Stimulated activated CD4-positive, alpha-beta T cell treated with anti-CD3 and anti-CD28 coated beads, TNF-alpha, amount 100 ng/mL, for 4 hours (primary cell): Measurements from ENCODE around the gene ADGRG6.
"Not testable (repeated sequence)": the region's sequence is repeated elsewhere in the genome, so short reads cannot be mapped to it uniquely, and the experiment has no call there.

Experiments used
- DNase-seq, 3 experiments: peaks; one replicate each; pipeline ENCODE4 v3.0.0-alpha.2; 2020; ENCODE audit warnings: low read depth in 3 of 3

The ADGRG6 gene

DNA sequence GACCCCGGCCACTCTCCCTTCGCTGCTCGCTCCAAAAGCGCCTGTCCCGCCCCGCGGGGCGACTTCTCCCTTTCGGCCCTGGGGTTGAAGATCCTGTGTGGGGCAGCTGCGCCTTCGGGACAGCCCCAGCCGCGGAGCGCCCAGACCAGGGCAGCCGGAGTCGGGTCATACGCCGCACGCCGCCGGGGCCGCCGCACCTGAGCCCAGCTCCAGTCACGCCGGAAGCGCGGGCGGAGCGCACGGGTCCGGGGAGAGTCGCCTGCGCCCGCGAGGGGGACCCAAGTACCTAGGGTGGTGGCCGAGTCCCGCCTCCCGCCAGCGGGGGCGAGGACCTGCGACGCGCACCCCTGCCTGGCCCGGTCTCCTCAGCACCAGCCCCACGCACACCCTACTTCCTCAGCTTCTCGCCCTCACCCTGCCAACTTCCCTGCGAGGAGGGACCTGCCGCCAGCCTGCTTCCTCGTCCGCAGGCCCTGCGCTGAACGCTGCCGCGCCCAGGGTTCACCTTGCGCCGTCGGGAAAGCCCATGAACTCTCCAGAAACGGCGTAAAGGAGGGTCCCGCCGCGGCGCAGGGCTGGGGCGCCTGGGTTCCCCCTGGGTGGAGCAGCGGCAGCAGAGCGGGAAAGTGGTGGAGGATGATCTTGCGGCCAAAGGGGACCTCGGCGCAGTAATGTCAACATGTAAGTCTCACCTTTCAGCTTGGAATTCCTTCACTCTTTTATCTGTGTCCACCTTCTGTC, at the start of gene ADGRG6:
TSS of gene ADGRG6 (plus strand) at position 357 of the 741 bp plus-strand sequence. CDS start at position 680, 323 bp downstream.
- DNase-seq: peak; percentile 1 to 22 (median 15)

DNA sequence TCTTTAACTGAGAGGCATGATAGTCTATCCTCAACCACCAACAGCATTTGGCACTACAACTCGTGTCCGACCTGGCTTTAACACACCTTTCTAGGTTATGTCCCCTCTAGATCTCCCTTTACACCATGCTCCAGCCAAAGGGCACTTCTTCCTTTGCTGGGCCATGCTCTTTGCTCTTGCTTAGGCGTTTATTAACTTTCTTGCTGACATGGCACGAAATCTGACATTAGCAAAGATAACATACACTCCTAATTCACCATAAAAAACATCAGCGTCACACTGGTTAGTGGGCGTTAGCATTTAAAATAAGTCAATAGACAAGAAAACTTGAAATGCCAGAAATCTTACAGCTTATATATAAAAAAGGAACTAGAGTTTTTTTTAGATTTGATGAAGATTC, 47.3 kb upstream of the ADGRG6 start:
- no peak for DNase-seq

DNA sequence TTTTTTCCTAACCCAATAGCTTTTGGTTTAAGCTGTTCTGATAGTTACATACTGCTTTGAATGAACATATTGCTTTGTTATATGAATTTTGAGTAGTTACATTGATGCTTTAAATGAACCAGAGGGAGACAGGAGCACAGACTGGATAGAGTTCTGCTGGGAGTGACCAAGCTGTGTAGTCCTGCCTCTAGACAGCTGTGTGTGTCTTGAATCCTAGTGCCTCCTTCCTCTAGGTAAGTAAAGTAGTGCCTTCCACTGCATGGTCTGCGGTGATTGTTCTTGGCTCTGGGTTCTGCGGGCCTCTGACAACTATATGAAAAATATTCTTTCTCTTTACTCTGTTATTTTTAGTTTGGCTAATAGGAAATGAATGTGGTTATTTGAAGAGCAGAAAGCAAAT, 46.0 kb upstream of the ADGRG6 start:
- no peak for DNase-seq

DNA sequence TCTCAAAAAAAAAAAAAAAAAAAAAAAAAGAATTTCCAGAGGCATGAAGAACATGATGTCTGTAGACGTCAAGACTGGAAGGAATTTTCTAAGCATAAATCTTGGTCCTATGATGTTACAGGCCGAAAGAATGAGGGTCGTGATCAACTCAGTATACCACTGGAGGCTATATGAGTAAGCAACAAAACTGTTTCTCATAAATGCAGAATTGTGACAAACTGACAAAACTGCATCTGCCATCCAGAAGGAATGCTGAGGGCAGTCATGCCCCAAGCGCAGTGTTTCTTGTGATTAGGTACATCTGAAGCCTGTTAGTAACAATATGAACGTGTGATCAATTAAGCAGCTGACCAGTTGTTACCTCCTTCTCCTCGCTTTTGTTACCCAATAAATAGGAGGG, 43.5 kb upstream of the ADGRG6 start:
- no peak for DNase-seq

GRCh38 chr6:142258757-142259156, 43.0 kb upstream of the ADGRG6 start:
- DNase-seq: no peak

DNA sequence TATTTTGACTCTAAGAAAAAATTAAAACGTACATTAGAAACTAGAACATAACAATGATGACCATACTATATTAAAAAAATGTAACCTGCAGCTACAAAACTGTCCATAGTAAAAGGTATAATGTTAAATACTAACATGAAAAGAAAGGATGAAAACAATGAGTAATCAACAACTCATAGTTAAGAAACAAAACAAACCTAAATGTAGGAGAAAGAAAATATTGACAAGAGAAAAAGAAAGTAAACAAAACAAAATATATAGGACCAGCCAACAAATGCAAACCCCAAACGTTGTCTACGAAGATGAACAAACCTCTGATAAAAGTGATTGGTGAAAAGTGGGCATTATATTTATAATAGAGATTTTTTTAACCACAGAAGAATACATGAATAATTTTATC, 41.1 kb upstream of the ADGRG6 start:
- DNase-seq: no peak

GRCh38 chr6:142262231-142262630, 39.6 kb upstream of the ADGRG6 start:
- DNase-seq: no peak

- DNase-seq: no peak
Measured at GRCh38 chr6:142265476-142265875, 36.3 kb upstream of the ADGRG6 start.

GRCh38 chr6:142266060-142266459, 35.7 kb upstream of the ADGRG6 start:
- DNase-seq: no peak

DNA sequence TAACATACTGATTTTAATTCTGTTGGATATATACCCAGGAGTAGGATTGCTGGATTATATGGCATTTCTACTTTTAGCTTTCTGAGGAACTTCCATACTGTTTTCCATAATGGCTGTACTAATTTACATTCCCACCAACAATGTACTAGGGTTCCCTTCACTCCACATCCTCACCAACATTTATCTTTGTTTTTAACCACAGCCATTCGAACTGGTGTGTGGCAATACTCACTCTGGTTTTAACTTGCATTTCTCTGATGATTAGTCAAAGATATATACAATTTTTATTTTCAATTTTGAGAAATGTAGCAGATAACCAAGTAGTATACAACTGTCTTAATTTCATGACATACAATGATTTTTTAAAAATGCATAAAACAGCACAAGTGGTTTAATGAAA, 30.3 kb upstream of the ADGRG6 start:
- DNase-seq: no peak

GRCh38 chr6:142274656-142275055, 27.2 kb upstream of the ADGRG6 start:
- no peak for DNase-seq

- no peak for DNase-seq
Measured at GRCh38 chr6:142275236-142276006, 26.4 kb upstream of the ADGRG6 start.

DNA sequence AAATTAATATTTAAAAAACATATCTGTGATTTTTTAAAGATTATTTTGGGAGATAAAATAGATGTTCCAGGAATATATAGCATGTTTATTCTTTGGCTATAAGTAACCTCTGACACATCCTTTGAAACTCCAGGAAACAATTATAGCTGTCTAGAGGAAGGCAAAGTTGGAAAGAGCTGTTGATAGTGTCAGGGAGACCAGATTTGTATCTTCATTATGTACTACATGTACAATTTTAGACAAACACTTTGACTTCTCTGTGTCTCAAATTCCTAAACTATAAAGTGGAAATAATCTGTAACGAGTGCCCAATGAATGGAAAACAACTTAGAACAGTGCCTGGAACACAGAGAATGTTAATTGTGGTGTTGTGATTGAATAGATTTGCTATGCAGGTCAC, 25.6 kb upstream of the ADGRG6 start:
- no peak for DNase-seq

GRCh38 chr6:142279350-142280180, 22.2 kb upstream of the ADGRG6 start:
- no peak for DNase-seq

GRCh38 chr6:142280265-142280664, 21.5 kb upstream of the ADGRG6 start:
- DNase-seq: no peak

GRCh38 chr6:142280927-142281326, 20.9 kb upstream of the ADGRG6 start:
- DNase-seq: no peak

DNA sequence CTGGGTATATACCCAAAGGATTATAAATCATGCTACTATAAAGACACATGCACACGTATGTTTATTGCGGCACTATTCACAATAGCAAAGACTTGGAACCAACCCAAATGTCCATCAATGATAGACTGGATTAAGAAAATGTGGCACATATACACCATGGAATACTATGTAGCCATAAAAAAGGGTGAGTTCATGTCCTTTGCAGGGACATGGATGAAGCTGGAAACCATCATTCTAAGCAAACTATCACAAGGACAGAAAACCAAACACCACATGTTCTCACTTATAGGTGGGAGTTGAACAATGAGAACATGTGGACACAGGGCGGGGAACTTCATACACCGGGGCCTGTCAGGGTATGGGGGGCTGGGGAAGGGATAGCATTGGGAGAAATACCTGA, 18.7 kb upstream of the ADGRG6 start:
- not testable (repeated sequence) for DNase-seq

DNA sequence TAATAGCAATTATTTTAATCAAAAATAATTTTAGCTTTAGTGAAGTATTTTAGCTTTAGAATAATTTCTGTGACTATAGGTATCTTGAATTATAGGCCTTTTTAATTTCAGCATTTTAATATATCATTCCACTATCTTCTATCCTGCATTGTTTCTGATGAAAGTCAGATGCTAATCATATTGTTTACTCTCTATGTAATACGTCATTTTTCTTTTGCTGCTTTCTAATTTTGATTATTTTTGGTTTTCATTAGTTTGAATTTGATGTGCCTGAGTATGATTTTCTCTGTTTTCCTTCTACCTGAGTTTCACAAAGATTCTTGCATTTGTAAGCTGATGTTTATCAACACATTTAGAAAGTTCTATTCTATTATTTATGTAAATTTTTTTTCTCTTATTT, 17.4 kb upstream of the ADGRG6 start:
- no peak for DNase-seq

GRCh38 chr6:142285235-142286087, 16.3 kb upstream of the ADGRG6 start:
- no peak for DNase-seq

DNA sequence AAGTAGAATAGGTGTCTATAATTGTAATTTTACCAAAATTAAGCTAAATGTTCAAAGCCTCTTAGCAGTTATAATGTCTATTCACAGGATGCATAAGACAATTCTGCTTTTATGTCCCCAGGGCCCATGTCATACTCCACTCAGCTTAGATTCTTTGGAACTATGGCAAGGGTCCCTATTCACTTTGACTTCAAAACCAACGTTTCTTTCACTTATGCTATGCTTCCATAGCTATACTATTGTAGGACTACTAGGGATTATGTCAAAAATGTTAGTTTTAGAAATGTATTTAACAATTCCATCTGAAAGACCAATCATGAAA, 15.8 kb upstream of the ADGRG6 start:
- DNase-seq: no peak

DNA sequence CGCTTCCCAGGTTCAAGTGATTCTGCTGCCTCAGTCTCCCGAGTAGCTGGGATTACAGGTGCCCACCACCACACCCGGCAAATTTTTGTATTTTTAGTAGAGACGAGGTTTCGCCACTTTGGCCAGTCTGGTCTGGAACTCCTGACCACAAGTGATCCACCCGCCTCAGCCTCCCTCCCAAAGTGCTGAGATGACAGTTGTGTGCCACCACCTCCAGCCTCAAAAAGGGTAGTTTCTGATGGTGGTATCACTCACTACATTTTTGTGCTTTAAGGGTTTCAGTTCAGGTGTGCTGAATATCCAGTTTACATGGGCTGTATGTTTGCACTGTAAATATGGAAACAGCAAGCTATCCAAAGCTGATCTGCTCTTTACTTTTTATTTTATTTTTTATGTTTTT, 12.1 kb upstream of the ADGRG6 start:
- no peak for DNase-seq

DNA sequence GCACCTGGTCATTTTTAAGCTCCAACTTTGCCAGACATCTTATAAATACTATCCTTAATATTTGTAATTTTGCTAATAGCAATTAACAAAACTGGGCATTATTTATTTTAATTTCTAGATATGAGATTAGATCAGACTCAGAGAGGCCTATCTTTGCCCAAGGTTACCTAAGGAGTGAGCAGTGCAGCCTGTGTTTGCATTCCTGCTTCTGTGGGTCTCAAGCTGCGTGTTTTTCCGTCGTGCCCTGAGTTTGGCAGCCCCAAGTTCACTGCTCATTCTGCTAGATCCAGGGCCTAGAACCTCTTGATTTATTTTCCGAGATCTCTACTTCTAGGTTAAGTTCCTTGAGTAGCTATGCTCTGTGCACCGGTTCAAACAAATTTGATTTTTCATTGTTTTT, 11.0 kb upstream of the ADGRG6 start:
- no peak for DNase-seq
